H1 (cell line): Measurements from ENCODE around the gene GABRR2. TPM values are rescaled to one million over a fixed set of nuclear protein-coding genes. Genes with fewer than 3 reads are reported as not detected.

Experiments
- CTCF ChIA-PET: fragments of 300-600 bp; sonication (Branson Sonifier 250); formaldehyde crosslinking; loops from one replicate; lab custom pipeline; 2021; ENCODE audit not compliant: partially characterized antibody; lab: Charles Lee
- POLR2A ChIA-PET: fragments of 300-600 bp; sonication (Branson Sonifier 250); formaldehyde crosslinking; loops from one replicate; lab custom pipeline; 2021; ENCODE audit warnings: inconsistent platforms; ENCODE audit not compliant: partially characterized antibody; lab: Charles Lee
- DNase-seq, 2 experiments: peaks; one replicate each; pipeline versions ENCODE4 v3.0.0 to v3.0.0-alpha.2; 2010 to 2022; ENCODE audit warnings: low spot score in 2 of 2, low read depth in 1 of 2, mixed read lengths in 1 of 2
- FAIRE-seq: peaks from 2 replicates; lab custom pipeline; 2011; peaks lifted over from hg19 to GRCh38; lab: Jason Lieb, UNC
- H2AFZ ChIP-seq: 2 replicates; pipeline ENCODE4 v1.8.1; 2012; ENCODE audit warnings: low read length, inconsistent platforms
- H2AK5ac ChIP-seq: 2 replicates; pipeline ENCODE4 v1.6.1; 2013; ENCODE audit warnings: low read depth, low read length
- H2BK120ac ChIP-seq: replicated peaks from 2 replicates; pipeline ENCODE3; 2013; ENCODE audit warnings: low read depth, low read length, inconsistent platforms
- H2BK12ac ChIP-seq: 2 replicates; pipeline ENCODE4 v1.6.1; 2013; ENCODE audit warnings: low read depth, low read length
- H2BK15ac ChIP-seq: 2 replicates; pipeline ENCODE4 v1.6.1; 2013; ENCODE audit warnings: low read length
- H2BK20ac ChIP-seq: 2 replicates; pipeline ENCODE4 v1.6.1; 2013; ENCODE audit warnings: low read length
- H2BK5ac ChIP-seq: 2 replicates; pipeline ENCODE4 v1.6.1; 2013; ENCODE audit warnings: low read depth, low read length
- H3K14ac ChIP-seq: 2 replicates; pipeline ENCODE4 v1.6.1; 2013; ENCODE audit warnings: inconsistent platforms; ENCODE audit not compliant: insufficient read length
- H3K18ac ChIP-seq: 2 replicates; pipeline ENCODE4 v1.6.1; 2013; ENCODE audit warnings: low read length; ENCODE audit errors: extremely low read depth
- H3K23ac ChIP-seq: 2 replicates; pipeline ENCODE4 v1.6.1; 2013; ENCODE audit warnings: inconsistent platforms; ENCODE audit not compliant: insufficient read length
- H3K23me2 ChIP-seq: 2 replicates; pipeline ENCODE4 v1.6.1; 2013; ENCODE audit warnings: low read depth, low read length
- H3K27ac ChIP-seq: 2 replicates; pipeline ENCODE4 v1.6.1; 2011; ENCODE audit warnings: low read depth, low read length, inconsistent platforms
- H3K27me3 ChIP-seq, 4 experiments: replicated peaks in 1 of 4; 1 replicate in 1 of 4; 2 replicates in 3 of 4; pipeline versions ENCODE4 v1.6.1 to v1.8.1; 2011 to 2013; ENCODE audit warnings: low read length in 3 of 4, mild to moderate bottlenecking in 3 of 4, inconsistent platforms in 2 of 4, mixed read lengths in 2 of 4, moderate library complexity in 1 of 4; ENCODE audit not compliant: control insufficient read depth in 3 of 4, insufficient read depth in 3 of 4; ENCODE audit errors: extremely low read depth in 1 of 4
- H3K36me3 ChIP-seq, 4 experiments: 2 replicates each; pipeline versions ENCODE4 v1.6.1 to v1.8.1; 2011 to 2013; ENCODE audit warnings: mild to moderate bottlenecking in 4 of 4, low read length in 3 of 4, moderate library complexity in 2 of 4, control low read depth in 1 of 4, inconsistent platforms in 1 of 4; ENCODE audit not compliant: insufficient read depth in 4 of 4, control insufficient read depth in 2 of 4
- H3K4ac ChIP-seq: replicated peaks from 2 replicates; pipeline ENCODE3; 2013; ENCODE audit warnings: low read length, low read depth, mixed read lengths, inconsistent platforms; ENCODE audit not compliant: insufficient read length
- H3K4me1 ChIP-seq, 4 experiments: replicated peaks in 1 of 4; 1 replicate in 1 of 4; 2 replicates in 3 of 4; pipeline versions ENCODE4 v1.6.1 to v1.8.1; 2011 to 2013; ENCODE audit warnings: low read length in 3 of 4, inconsistent platforms in 2 of 4, mixed read lengths in 1 of 4; ENCODE audit not compliant: insufficient read depth in 4 of 4, control insufficient read depth in 3 of 4
- H3K4me2 ChIP-seq, 2 experiments: 2 replicates each; pipeline versions ENCODE4 v1.6.1 to v1.8.1; 2011 to 2013; ENCODE audit warnings: low read depth in 2 of 2, low read length in 2 of 2, control low read depth in 1 of 2, inconsistent platforms in 1 of 2, mild to moderate bottlenecking in 1 of 2; ENCODE audit not compliant: insufficient read depth in 1 of 2
- H3K4me3 ChIP-seq, 4 experiments: fragments of 200-600, 300-600 bp in 1 of 4; sonication (generic), shearing (Covaris generic), sonication (Bioruptor Twin) in 1 of 4; 2 replicates each; pipeline versions ENCODE4 v1.5.1 to v1.8.1; 2011 to 2016; ENCODE audit warnings: low read length in 4 of 4, low read depth in 3 of 4, control low read depth in 2 of 4, inconsistent platforms in 2 of 4, mild to moderate bottlenecking in 2 of 4, mixed read lengths in 1 of 4, moderate library complexity in 1 of 4; ENCODE audit not compliant: insufficient read depth in 2 of 4; ENCODE audit errors: extremely low read depth in 1 of 4
- H3K56ac ChIP-seq: replicated peaks from 2 replicates; pipeline ENCODE3; 2013; ENCODE audit warnings: low read depth, mild to moderate bottlenecking, mixed read lengths, low read length, inconsistent platforms; ENCODE audit not compliant: insufficient read length
- H3K79me1 ChIP-seq: 2 replicates; pipeline ENCODE4 v1.6.1; 2013; ENCODE audit warnings: low read depth, low read length, control low read depth
- H3K79me2 ChIP-seq, 2 experiments: 2 replicates each; pipeline versions ENCODE4 v1.6.1 to v1.8.1; 2012 to 2013; ENCODE audit warnings: low read length in 2 of 2, mild to moderate bottlenecking in 2 of 2, inconsistent platforms in 1 of 2; ENCODE audit not compliant: insufficient read depth in 2 of 2, control insufficient read depth in 1 of 2
- H3K9ac ChIP-seq, 4 experiments: replicated peaks in 1 of 4; 1 replicate in 1 of 4; 2 replicates in 3 of 4; pipeline versions ENCODE4 v1.6.1 to v1.8.1; 2011 to 2013; ENCODE audit warnings: low read depth in 3 of 4, low read length in 3 of 4, control low read depth in 2 of 4, mild to moderate bottlenecking in 2 of 4, moderate library complexity in 2 of 4, inconsistent platforms in 1 of 4; ENCODE audit errors: extremely low read depth in 1 of 4
- H3K9me3 ChIP-seq, 2 experiments: 2 replicates each; pipeline versions ENCODE4 v1.6.1 to v1.8.1; 2012 to 2013; ENCODE audit warnings: mild to moderate bottlenecking in 2 of 2, moderate library complexity in 2 of 2, control low read depth in 1 of 2, inconsistent platforms in 1 of 2, low read depth in 1 of 2, low read length in 1 of 2, mixed read lengths in 1 of 2; ENCODE audit not compliant: insufficient read depth in 2 of 2
- H4K20me1 ChIP-seq, 2 experiments: replicated peaks in 1 of 2; 2 replicates each; pipeline versions ENCODE3 to v1.8.1; 2011 to 2013; ENCODE audit warnings: inconsistent platforms in 2 of 2, low read length in 2 of 2, mild to moderate bottlenecking in 1 of 2; ENCODE audit not compliant: insufficient read depth in 2 of 2, control insufficient read depth in 1 of 2
- H4K5ac ChIP-seq: 2 replicates; pipeline ENCODE4 v1.6.1; 2013; ENCODE audit warnings: low read length, low read depth, mixed read lengths, inconsistent platforms; ENCODE audit not compliant: insufficient read length
- H4K8ac ChIP-seq: 2 replicates; pipeline ENCODE4 v1.8.0; 2013; ENCODE audit warnings: mild to moderate bottlenecking, moderate library complexity, low read length, inconsistent platforms; ENCODE audit not compliant: insufficient read depth; ENCODE audit errors: extremely low read depth
- H4K91ac ChIP-seq: replicated peaks from 2 replicates; pipeline ENCODE3; 2013; ENCODE audit warnings: low read length, mixed read lengths, inconsistent platforms; ENCODE audit not compliant: insufficient read length
- POLR2AphosphoS5 ChIP-seq: IDR thresholded peaks from 2 replicates; pipeline ENCODE4 v1.6.1; 2011; ENCODE audit warnings: low read depth, low read length
- WGBS, 2 experiments: shearing (Covaris generic) in 1 of 2; methylation state at CpG; one replicate each; pipeline versions ENCODE4 v1.1.6 to v1.1.7; 2013 to 2015; ENCODE audit warnings: low lambda C conversion rate in 2 of 2, mixed read lengths in 2 of 2, inconsistent platforms in 1 of 2, low coverage in 1 of 2, missing lambda C conversion rate in 1 of 2; ENCODE audit not compliant: insufficient replicate concordance in 2 of 2, insufficient coverage in 1 of 2, insufficient read length in 1 of 2; ENCODE audit errors: extremely low coverage in 1 of 2, missing lambda C conversion rate in 1 of 2; 5-methylcytosine and 5-hydroxymethylcytosine counted together
- polyA plus RNA-seq, 7 experiments: library from polyadenylated mRNA; depleted of rRNA in 3 of 7; stranded (reverse) in 5 of 7; unstranded in 2 of 7; fragments of >200 nt in 5 of 7; fragments of 200-250 nt in 2 of 7; gene quantifications; 1 replicate in 5 of 7; 2 replicates in 1 of 7; 4 replicates in 1 of 7; pipeline versions ENCODE4 v1.2.1 to v1.2.3, GENCODE V29; 2011 to 2013; ENCODE audit warnings: missing spikeins in 2 of 7, mixed read lengths in 2 of 7
- total RNA-seq: library from RNA; stranded (reverse); fragmentation: NEBNext Ultra II Directional; extraction: Animal tissue kit (Norgen Biotek cat#: 25700); gene quantifications from 2 replicates; pipeline ENCODE4 v1.2.1, GENCODE V29; 2021

GABRR2 gene
- total and polyA plus RNA-seq, 2 of the 8 experiments (the other 6 are each of a cell fraction or from before 2014, with no cell fraction given), result not detected

DNA sequence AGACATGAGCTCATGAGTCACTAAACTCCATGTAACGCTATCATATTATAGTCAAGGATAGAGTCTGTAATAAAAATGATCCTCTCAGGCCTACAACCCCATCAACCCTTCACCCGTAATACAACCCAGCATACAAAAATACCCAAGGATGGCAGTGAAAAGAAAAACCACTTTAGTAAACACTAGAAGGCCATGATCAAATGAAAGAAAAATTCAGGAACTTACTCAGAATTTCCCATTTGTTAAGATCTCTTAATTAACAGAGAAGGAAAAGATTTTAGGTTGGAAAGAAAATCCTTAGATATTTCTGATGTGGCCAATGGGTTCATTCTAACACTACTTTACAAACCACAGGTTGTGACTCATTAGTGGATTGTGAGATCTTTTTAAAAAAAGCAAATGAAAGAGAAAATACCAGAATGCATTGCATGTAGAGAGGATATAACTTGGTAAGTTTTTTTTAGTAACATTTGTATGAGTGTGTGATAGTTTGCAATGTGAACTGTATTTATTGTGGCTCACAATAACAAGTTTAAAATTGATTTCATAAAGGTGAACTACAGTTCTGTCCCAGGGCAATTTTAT is 45.4 kb upstream of the GABRR2 start:
- Histone ChIP-seq H3K9ac (no peak overlapping the region), H2BK15ac (no peak overlapping the region), H3K27me3 (no peaks in the 10 kb centered on the region; a peak in 1 of 7 replicates), H3K36me3 (no peaks in the 10 kb centered on the region), H3K79me1 (no peaks in the 10 kb centered on the region), H2BK20ac (no peak overlapping the region), H3K56ac (no peak overlapping the region), H3K14ac (no peak overlapping the region), H2BK12ac (no peak overlapping the region), H4K91ac (no peak overlapping the region), H3K9me3 (no peaks in the 10 kb centered on the region), H3K18ac (no peak overlapping the region), H3K79me2 (no peaks in the 10 kb centered on the region), H4K20me1 (no peaks in the 10 kb centered on the region), H3K4ac (no peak overlapping the region), H2AFZ (no peak overlapping the region), H2BK5ac (no peak overlapping the region), H3K4me1 (no peaks in the 10 kb centered on the region), H3K4me2 (no peak overlapping the region), H4K8ac (no peak overlapping the region), H3K23me2 (no peaks in the 10 kb centered on the region; the same call in 1 of the 2 replicates), H3K27ac (no peak overlapping the region), H4K5ac (no peak overlapping the region), H2BK120ac (no peak overlapping the region), H2AK5ac (no peak overlapping the region), H3K23ac (no peak overlapping the region), H3K4me3 (no peak overlapping the region)
- no peak for TF ChIP-seq POLR2AphosphoS5
- 93% methylated on average over 2 of the region's 2 CpGs; no CpG with 5 or more reads in 1 of the 2 experiments for WGBS, 2 experiments
- FAIRE-seq, result no peak
- POLR2A ChIA-PET, result interaction anchor here (1.0 kb wide), 1 partner anchor 58 kb away, joined by 3 read pairs; no protein-coding TSS in a partner anchor
- CTCF ChIA-PET, result interaction anchor here (0.6 to 11.3 kb wide), 7 partner anchors 7 to 222 kb away, joined by 3 to 133 read pairs (median 8); partner anchors contain the start of gene UBE2J1
- no peak for DNase-seq
